ENCODE data around the gene ACOXL. TPM values are rescaled to one million over a fixed set of nuclear protein-coding genes. Genes with fewer than 3 reads are reported as not detected.

ACOXL gene
- total and polyA plus RNA-seq, 2 donors (not counting 3 experiments of a cell fraction or from before 2014, with no cell fraction given), result not detected

DNA sequence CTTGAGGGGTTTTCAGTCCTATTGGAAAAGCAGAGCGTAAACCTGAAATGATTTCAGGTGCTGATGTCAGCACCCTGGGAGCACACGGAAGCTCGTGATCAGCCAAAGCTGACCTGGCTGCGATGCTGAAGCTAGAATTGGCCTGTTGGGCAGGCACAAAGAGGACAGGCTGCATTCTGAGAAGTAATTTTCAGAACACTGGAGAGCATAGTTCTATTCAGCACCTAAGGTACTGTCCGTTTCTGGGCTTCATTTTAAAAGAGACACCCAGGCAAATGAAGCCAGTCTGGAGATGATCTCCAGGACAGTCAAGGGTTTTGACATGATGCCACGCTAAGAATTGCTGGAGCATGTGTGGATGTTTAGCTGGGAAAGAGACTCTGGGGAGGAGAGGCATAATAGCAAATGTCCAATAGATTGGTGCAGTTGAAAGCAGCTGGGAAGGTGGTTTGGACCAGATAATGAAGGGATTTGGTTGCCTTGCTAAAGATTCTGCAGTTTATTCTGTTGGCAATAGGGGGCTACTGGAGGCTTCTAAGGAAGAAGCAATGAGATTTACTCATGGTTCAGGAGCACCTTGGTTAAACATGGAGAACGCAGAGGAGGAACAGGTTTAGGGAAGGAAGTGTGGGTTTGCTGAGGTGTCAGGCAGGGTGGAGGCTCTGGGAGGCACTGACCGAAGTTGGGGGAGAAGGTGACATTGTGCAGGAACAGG lies 86.6 kb downstream of the ACOXL start:
- no peak overlapping the region for H3K27ac ChIP-seq (ENCODE audit: insufficient read depth, low read depth, low read length)
- ChIA-PET POLR2A (no interaction called here), CTCF (interaction anchor here (0.8 kb wide), 1 partner anchor 20 kb away, joined by 4 read pairs; no protein-coding TSS in a partner anchor)
- DNase-seq (ENCODE audit: low read depth, low spot score) (no peak), FAIRE-seq (no peak)
- H3K79me2 ChIP-seq (ENCODE audit: control insufficient read depth, insufficient read depth, low read length), result no peaks in the 10 kb centered on the region
- no peak overlapping the region for H3K9ac ChIP-seq (replicated peaks; ENCODE audit: extremely low read depth, insufficient read depth, low read length)
- H3K4me1 ChIP-seq (ENCODE audit: control insufficient read depth, extremely low read depth, insufficient read depth, low read length), result no peaks in the 10 kb centered on the region
- H4K20me1 ChIP-seq (replicated peaks; ENCODE audit: control insufficient read depth, extremely low read depth, insufficient read depth, low read length), result no peaks in the 10 kb centered on the region
- H3K4me3 ChIP-seq (replicated peaks in 1 of 3; ENCODE audit: insufficient read depth in 1 of 3, low read depth in 1 of 3, low read length in 3 of 3), result no peak overlapping the region
- H3K27me3 ChIP-seq (ENCODE audit: control insufficient read depth in 2 of 2, insufficient read depth in 2 of 2, low read length in 2 of 2), result peaks cover 3 to 13% of the 10 kb centered on the region in 2 experiments
- no peaks in the 10 kb centered on the region for H3K9me3 ChIP-seq (replicated peaks; ENCODE audit: control insufficient read depth, insufficient read depth, low read length)
- H3K4me2 ChIP-seq (ENCODE audit: insufficient read depth, low read length), result no peak overlapping the region
- H3K36me3 ChIP-seq (ENCODE audit: control insufficient read depth in 2 of 2, extremely low read depth in 1 of 2, insufficient read depth in 2 of 2, low read length in 2 of 2), result no peaks in the 10 kb centered on the region
- intact Hi-C loops (cut with micrococcal nuclease), result no loop called here
- H3K9me1 ChIP-seq (replicated peaks; ENCODE audit: control insufficient read depth, extremely low read depth, insufficient read depth, low read length), result no peaks in the 10 kb centered on the region
- TF ChIP-seq, protein P1, sequence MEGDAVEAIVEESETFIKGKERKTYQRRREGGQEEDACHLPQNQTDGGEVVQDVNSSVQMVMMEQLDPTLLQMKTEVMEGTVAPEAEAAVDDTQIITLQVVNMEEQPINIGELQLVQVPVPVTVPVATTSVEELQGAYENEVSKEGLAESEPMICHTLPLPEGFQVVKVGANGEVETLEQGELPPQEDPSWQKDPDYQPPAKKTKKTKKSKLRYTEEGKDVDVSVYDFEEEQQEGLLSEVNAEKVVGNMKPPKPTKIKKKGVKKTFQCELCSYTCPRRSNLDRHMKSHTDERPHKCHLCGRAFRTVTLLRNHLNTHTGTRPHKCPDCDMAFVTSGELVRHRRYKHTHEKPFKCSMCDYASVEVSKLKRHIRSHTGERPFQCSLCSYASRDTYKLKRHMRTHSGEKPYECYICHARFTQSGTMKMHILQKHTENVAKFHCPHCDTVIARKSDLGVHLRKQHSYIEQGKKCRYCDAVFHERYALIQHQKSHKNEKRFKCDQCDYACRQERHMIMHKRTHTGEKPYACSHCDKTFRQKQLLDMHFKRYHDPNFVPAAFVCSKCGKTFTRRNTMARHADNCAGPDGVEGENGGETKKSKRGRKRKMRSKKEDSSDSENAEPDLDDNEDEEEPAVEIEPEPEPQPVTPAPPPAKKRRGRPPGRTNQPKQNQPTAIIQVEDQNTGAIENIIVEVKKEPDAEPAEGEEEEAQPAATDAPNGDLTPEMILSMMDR (IDR thresholded peaks at IDR 0.05; ENCODE audit: extremely low read depth in 1 of 2, insufficient read depth in 1 of 2, low read depth in 1 of 2, low read length in 2 of 2), result no peak
- no peak for TF ChIP-seq POLR2AphosphoS5 (IDR thresholded peaks at IDR 0.05; ENCODE audit: insufficient read depth, low read depth, low read length)
- TF ChIP-seq MYC (IDR thresholded peaks at IDR 0.05; ENCODE audit: low read depth, low read length), result no peak
- TF ChIP-seq FOS (IDR thresholded peaks at IDR 0.05; ENCODE audit: borderline replicate concordance, insufficient read depth, low read length), result no peak
- TF ChIP-seq EZH2 (IDR thresholded peaks at IDR 0.05; ENCODE audit: borderline replicate concordance, low read depth, low read length, severe bottlenecking), result no peak
- no peak for TF ChIP-seq POLR2A (IDR thresholded peaks at IDR 0.05; ENCODE audit: low read depth, low read length)
- BruUV-seq (replicated peaks), result no TSS peak
- dilution Hi-C loops (cut with MboI; ENCODE audit: extremely low pct_ligation_motif_present, low sequenced_read_pairs), result no loop called here
- H2AFZ ChIP-seq (ENCODE audit: low read depth, low read length), result no peak overlapping the region
